MM.1S (cell line): ENCODE results near the gene NRAP.

Experiments
- DNase-seq: peaks from one replicate; pipeline ENCODE4 v3.0.0-alpha.2; 2015
- H2AFZ ChIP-seq: fragments of 300-600 bp; sonication (generic); 2 replicates; pipeline ENCODE4 v1.6.0; 2016; ENCODE audit warnings: antibody characterized with exemption, low read length
- H3F3A ChIP-seq: fragments of 300-600 bp; sonication (generic); 2 replicates; pipeline ENCODE4 v1.6.1; 2016; ENCODE audit warnings: mild to moderate bottlenecking, antibody characterized with exemption, low read length, moderate library complexity, mixed read lengths; ENCODE audit not compliant: insufficient read depth
- H3K27ac ChIP-seq: fragments of 300-600 bp; sonication (generic); 2 replicates; pipeline ENCODE4 v1.5.1; 2016; ENCODE audit warnings: mild to moderate bottlenecking, low read length
- H3K27me3 ChIP-seq: fragments of 300-600 bp; sonication (generic); replicated peaks from 2 replicates; pipeline ENCODE4 v1.6.0; 2016; ENCODE audit warnings: low read length; ENCODE audit not compliant: insufficient read depth
- H3K36me3 ChIP-seq: fragments of 300-600 bp; sonication (generic); replicated peaks from 2 replicates; pipeline ENCODE4 v1.6.1; 2016; ENCODE audit warnings: mild to moderate bottlenecking, low read length, mixed read lengths; ENCODE audit not compliant: insufficient read depth
- H3K4me1 ChIP-seq: fragments of 300-600 bp; sonication (generic); 2 replicates; pipeline ENCODE4 v1.6.1; 2016; ENCODE audit warnings: low read length, mixed read lengths
- H3K4me2 ChIP-seq: fragments of 300-600 bp; sonication (generic); 2 replicates; pipeline ENCODE4 v1.6.0; 2016; ENCODE audit warnings: low read depth, low read length
- H3K4me3 ChIP-seq: fragments of 300-600 bp; sonication (generic); 2 replicates; pipeline ENCODE4 v1.5.1; 2016; ENCODE audit warnings: low read length, mixed read lengths
- H3K79me2 ChIP-seq: fragments of 300-600 bp; sonication (generic); 2 replicates; pipeline ENCODE4 v1.6.1; 2016; ENCODE audit warnings: mixed run types, low read length, mixed read lengths
- H3K9ac ChIP-seq: fragments of 300-600 bp; sonication (generic); 2 replicates; pipeline ENCODE4 v1.6.1; 2016; ENCODE audit warnings: low read length, mixed read lengths
- H3K9me2 ChIP-seq: fragments of 300-600 bp; sonication (generic); replicated peaks from 2 replicates; pipeline ENCODE4 v1.6.1; 2016; ENCODE audit warnings: mild to moderate bottlenecking, low read length, mixed read lengths; ENCODE audit not compliant: insufficient read depth
- H3K9me3 ChIP-seq: fragments of 300-600 bp; sonication (generic); replicated peaks from 2 replicates; pipeline ENCODE4 v1.6.1; 2016; ENCODE audit warnings: mild to moderate bottlenecking, low read length, mixed read lengths; ENCODE audit not compliant: insufficient read depth
- H4K20me1 ChIP-seq: fragments of 300-600 bp; sonication (generic); 2 replicates; pipeline ENCODE4 v1.6.1; 2016; ENCODE audit warnings: mild to moderate bottlenecking, low read length, moderate library complexity, mixed read lengths; ENCODE audit not compliant: insufficient read depth
- CTCF ChIP-seq: fragments of 300-600 bp; sonication (generic); IDR thresholded peaks from 2 replicates; pipeline ENCODE4 v1.5.1; 2016; ENCODE audit warnings: antibody characterized with exemption, low read length, mixed read lengths
- EZH2 ChIP-seq: fragments of 300-600 bp; sonication (generic); optimal IDR thresholded peaks from 2 replicates; pipeline ENCODE3; 2017; ENCODE audit warnings: low read depth, mild to moderate bottlenecking, antibody characterized with exemption, low read length, mixed read lengths
- EZH2phosphoT487 ChIP-seq: fragments of 300-600 bp; sonication (generic); IDR thresholded peaks from 2 replicates; pipeline ENCODE4 v1.6.1; 2018; ENCODE audit warnings: antibody characterized with exemption, low read length

The NRAP gene

GRCh38 chr10:113690749-113691148, 26.9 kb upstream of the NRAP start:
- no peak for TF ChIP-seq EZH2phosphoT487
- Histone ChIP-seq H3K4me2 (no peak overlapping the region), H3K4me1 (peaks cover 18% of the 10 kb centered on the region), H3K9me2 (no peaks in the 10 kb centered on the region), H3K79me2 (peaks cover 98% of the 10 kb centered on the region), H3K27me3 (no peaks in the 10 kb centered on the region), H2AFZ (no peak overlapping the region), H3K36me3 (0 out of 2 replicates have a peak, but pooled peaks cover 6% of the 10 kb centered on the region), H4K20me1 (no peaks in the 10 kb centered on the region), H3K4me3 (no peak overlapping the region), H3K9ac (no peak overlapping the region), H3F3A (peaks cover 14% of the 10 kb centered on the region), H3K9me3 (no peaks in the 10 kb centered on the region; the same call in 1 of the 2 replicates), H3K27ac (no peak overlapping the region)
- no peak for DNase-seq

- Histone ChIP-seq H3K27ac (peak overlapping the region; percentile 66; the same call in 1 of the 2 replicates), H4K20me1 (no peaks in the 10 kb centered on the region), H3K4me1 (peaks cover 18% of the 10 kb centered on the region), H3K36me3 (0 out of 2 replicates have a peak, but pooled peaks cover 6% of the 10 kb centered on the region), H3K9me2 (no peaks in the 10 kb centered on the region), H3F3A (peaks cover 14% of the 10 kb centered on the region), H3K9ac (peak overlapping the region; percentile 33; the same call in 1 of the 2 replicates), H3K27me3 (no peaks in the 10 kb centered on the region), H3K9me3 (no peaks in the 10 kb centered on the region; the same call in 1 of the 2 replicates), H3K4me2 (peak overlapping the region; percentile 83), H3K4me3 (peak overlapping the region; percentile 45), H2AFZ (no peak overlapping the region), H3K79me2 (peaks cover 98% of the 10 kb centered on the region)
- TF ChIP-seq EZH2phosphoT487 (no peak), EZH2 (no peak)
- DNase-seq = peak; percentile 65
Measured at GRCh38 chr10:113689574-113689973, 25.7 kb upstream of the NRAP start.

- Histone ChIP-seq H4K20me1 (no peaks in the 10 kb centered on the region), H3K79me2 (peaks cover 98% of the 10 kb centered on the region), H3F3A (peaks cover 14% of the 10 kb centered on the region), H3K9me3 (no peaks in the 10 kb centered on the region; the same call in 1 of the 2 replicates), H3K27me3 (no peaks in the 10 kb centered on the region), H3K4me2 (peak overlapping the region; percentile 83), H3K36me3 (0 out of 2 replicates have a peak, but pooled peaks cover 6% of the 10 kb centered on the region), H3K9me2 (no peaks in the 10 kb centered on the region), H3K4me3 (peak overlapping the region; percentile 45), H3K27ac (peak overlapping the region; percentile 66; the same call in 1 of the 2 replicates), H2AFZ (no peak overlapping the region), H3K9ac (peak overlapping the region; percentile 33; the same call in 1 of the 2 replicates), H3K4me1 (peaks cover 18% of the 10 kb centered on the region)
- peak; percentile 50 for DNase-seq
- no peak for TF ChIP-seq CTCF
- TF ChIP-seq EZH2phosphoT487 = no peak
- TF ChIP-seq EZH2 = no peak
Measured at GRCh38 chr10:113689057-113689456, 25.2 kb upstream of the NRAP start.

GRCh38 chr10:113687037-113687436, 23.2 kb upstream of the NRAP start:
- no peak overlapping the region for H3K4me3 ChIP-seq
- DNase-seq = no peak
- H3K36me3 ChIP-seq = 0 out of 2 replicates have a peak, but pooled peaks cover 5% of the 10 kb centered on the region
- peaks cover 14% of the 10 kb centered on the region for H3F3A ChIP-seq
- H3K27me3 ChIP-seq = no peaks in the 10 kb centered on the region
- H3K9me3 ChIP-seq = no peaks in the 10 kb centered on the region; the same call in 1 of the 2 replicates
- H3K27ac ChIP-seq = no peak overlapping the region
- TF ChIP-seq CTCF = no peak
- TF ChIP-seq EZH2phosphoT487 = no peak
- no peak for TF ChIP-seq EZH2
- H4K20me1 ChIP-seq = no peaks in the 10 kb centered on the region
- no peaks in the 10 kb centered on the region for H3K9me2 ChIP-seq
- peaks cover 98% of the 10 kb centered on the region for H3K79me2 ChIP-seq
- no peak overlapping the region for H2AFZ ChIP-seq
- no peak overlapping the region for H3K4me2 ChIP-seq
- H3K4me1 ChIP-seq = peaks cover 18% of the 10 kb centered on the region
- H3K9ac ChIP-seq = no peak overlapping the region
